A549 (cell line): Measurements from ENCODE around the gene DENND2D. TPM values are rescaled to one million over a fixed set of nuclear protein-coding genes. Genes with fewer than 3 reads are reported as not detected.
A peak's percentile ranks its signal among the peaks of the same experiment; 100 is the strongest.

Experiments
- ATAC-seq, 2 experiments: fragments of 200-7000 bp in 1 of 2; fragments of >200 bp in 1 of 2; cut with Nextera tagmentation in 1 of 2; cut with Tn5 transposase in 1 of 2; 3 replicates each; pipeline versions ENCODE4 v1.8.0 to v1.9.1; 2018 to 2020; ENCODE audit warnings: mild to moderate bottlenecking in 1 of 2, moderate library complexity in 1 of 2
- CTCF ChIA-PET: fragments of 300-600 bp; sonication (Branson Sonifier 250); formaldehyde crosslinking; extraction: SDS; loops from one replicate; lab custom pipeline; 2021; ENCODE audit warnings: antibody characterized with exemption, inconsistent platforms; lab: Yijun Ruan, JAX
- POLR2A ChIA-PET: fragments of 350-600 bp; formaldehyde crosslinking; extraction: SDS; loops from one replicate; lab custom pipeline; 2021; ENCODE audit warnings: antibody characterized with exemption, inconsistent platforms; lab: Yijun Ruan, JAX
- DNase-seq, 2 experiments: peaks; one replicate each; pipeline versions ENCODE4 v3.0.0 to v3.0.0-alpha.2; 2011 to 2016; ENCODE audit warnings: low read depth in 1 of 2, low spot score in 1 of 2
- FAIRE-seq: peaks from 2 replicates; lab custom pipeline; 2011; peaks lifted over from hg19 to GRCh38; lab: Jason Lieb, UNC
- H3K27ac ChIP-seq, 2 experiments: fragments of >200 bp; sonication (Bioruptor Twin); formaldehyde crosslinking; 3 replicates each; pipeline ENCODE4 v1.5.1; 2016 to 2017
- H3K4me1 ChIP-seq: fragments of >200 bp; sonication (Bioruptor Twin); formaldehyde crosslinking; 3 replicates; pipeline ENCODE4 v1.6.1; 2016
- H3K4me2 ChIP-seq: fragments of >200 bp; sonication (Bioruptor Twin); formaldehyde crosslinking; 3 replicates; pipeline ENCODE4 v1.6.1; 2016
- H3K4me3 ChIP-seq: fragments of >200 bp; sonication (Bioruptor Twin); formaldehyde crosslinking; 3 replicates; pipeline ENCODE4 v1.5.1; 2016
- H3K9me3 ChIP-seq: fragments of >200 bp; sonication (Bioruptor Twin); formaldehyde crosslinking; 3 replicates; pipeline ENCODE4 v1.6.1; 2016
- BCL3 ChIP-seq: fragments of >200 bp; sonication (Bioruptor Twin); formaldehyde crosslinking; IDR thresholded peaks from 3 replicates; pipeline ENCODE4 v1.6.1; 2016
- CBX8 ChIP-seq: fragments of 200-600 bp; sonication (generic); IDR thresholded peaks from 2 replicates; pipeline ENCODE4 v1.6.1; 2016
- E2F6 ChIP-seq: IDR thresholded peaks from 2 replicates; pipeline ENCODE4 v1.6.1; 2012; ENCODE audit warnings: low read depth, borderline replicate concordance
- EHMT2 ChIP-seq: fragments of 200-600 bp; sonication (generic); IDR thresholded peaks from 2 replicates; pipeline ENCODE4 v1.6.1; 2016; ENCODE audit warnings: antibody characterized with exemption, low read depth, mild to moderate bottlenecking, moderate library complexity
- FOSL2 ChIP-seq, 2 experiments: fragments of 450-650 bp in 1 of 2; fragments of >200 bp in 1 of 2; sonication (Bioruptor Twin) in 1 of 2; formaldehyde crosslinking; IDR thresholded peaks; 2 replicates each; pipeline versions ENCODE4 v1.5.0 to v1.6.1; 2016 to 2020; ENCODE audit warnings: mild to moderate bottlenecking in 1 of 2, moderate library complexity in 1 of 2
- GATA3 ChIP-seq: IDR thresholded peaks from 2 replicates; pipeline ENCODE4 v1.6.1; 2012; ENCODE audit warnings: borderline replicate concordance
- HOXB5 ChIP-seq: fragments of 250-450 bp; sonication (Bioruptor Pico); IDR thresholded peaks from 2 replicates; pipeline ENCODE4 v1.5.0; 2020; ENCODE audit warnings: mild to moderate bottlenecking, moderate library complexity
- MAX ChIP-seq: IDR thresholded peaks from 2 replicates; pipeline ENCODE4 v1.6.1; 2012
- NPAS2 ChIP-seq: fragments of 250-450 bp; sonication (Bioruptor Pico); IDR thresholded peaks from 2 replicates; pipeline ENCODE4 v1.8.0; 2022; ENCODE audit warnings: mild to moderate bottlenecking, moderate library complexity, borderline replicate concordance
- NR3C1 ChIP-seq: fragments of >200 bp; sonication (Bioruptor Twin); formaldehyde crosslinking; IDR thresholded peaks from 3 replicates; pipeline ENCODE4 v1.6.1; 2017
- POLR2AphosphoS2 ChIP-seq: conservative IDR thresholded peaks from 2 replicates; pipeline ENCODE4 v1.6.1; 2012; ENCODE audit warnings: low read length, improper control_type of control experiment, inconsistent platforms
- RAD21 ChIP-seq, 2 experiments: fragments of >200 bp in 1 of 2; sonication (Bioruptor Twin) in 1 of 2; formaldehyde crosslinking in 1 of 2; IDR thresholded peaks in 1 of 2; conservative IDR thresholded peaks in 1 of 2; 2 replicates in 1 of 2; 3 replicates in 1 of 2; pipeline ENCODE4 v1.6.1; 2012 to 2018; ENCODE audit warnings: inconsistent platforms in 1 of 2
- RARB ChIP-seq: fragments of 250-450 bp; sonication (Bioruptor Pico); IDR thresholded peaks from 2 replicates; pipeline ENCODE4 v1.8.0; 2021; ENCODE audit warnings: mild to moderate bottlenecking, moderate library complexity
- RFX5 ChIP-seq: fragments of 450-650 bp; IDR thresholded peaks from 2 replicates; pipeline ENCODE4 v1.7.1; 2014; ENCODE audit warnings: antibody characterized with exemption, mild to moderate bottlenecking, moderate library complexity
- RNF2 ChIP-seq: fragments of 200-600 bp; sonication (generic); IDR thresholded peaks from 2 replicates; pipeline ENCODE4 v1.6.1; 2016; ENCODE audit warnings: low read depth, mild to moderate bottlenecking, antibody characterized with exemption, moderate library complexity, borderline replicate concordance
- SREBF2 ChIP-seq: fragments of 450-650 bp; IDR thresholded peaks from 2 replicates; pipeline ENCODE4 v1.6.1; 2014; ENCODE audit warnings: mild to moderate bottlenecking, moderate library complexity
- TP53 ChIP-seq: fragments of 250-450 bp; sonication (Bioruptor Pico); IDR thresholded peaks from 2 replicates; pipeline ENCODE4 v1.5.0; 2021; ENCODE audit warnings: mild to moderate bottlenecking, moderate library complexity
- ZC3H11A ChIP-seq: fragments of 450-650 bp; IDR thresholded peaks from 2 replicates; pipeline ENCODE4 v1.6.1; 2014; ENCODE audit warnings: antibody characterized with exemption, mild to moderate bottlenecking
- ZNF302 ChIP-seq: fragments of 250-450 bp; sonication (Bioruptor Pico); IDR thresholded peaks from 2 replicates; pipeline ENCODE4 v1.9.0; 2021; ENCODE audit warnings: inconsistent platforms, mild to moderate bottlenecking, moderate library complexity
- WGBS: methylation state at CpG from one replicate; pipeline ENCODE4 v1.1.6; 2017; ENCODE audit errors: missing lambda C conversion rate; 5-methylcytosine and 5-hydroxymethylcytosine counted together
- polyA plus RNA-seq, 4 experiments: library from polyadenylated mRNA; depleted of rRNA in 3 of 4; stranded (reverse); fragments of >200 nt; fragmentation: RNase III in 1 of 4; extraction: RNeasy Plus Mini Kit Qiagen cat#74134 plus additional on column Dnase treatment in 1 of 4; gene quantifications; 2 replicates in 3 of 4; 3 replicates in 1 of 4; pipeline ENCODE4 v1.2.3, GENCODE V29; 2011 to 2017
- TF ChIP-seq, protein P1 (sequence below): fragments of 150-350 bp; IDR thresholded peaks from 2 replicates; pipeline ENCODE4 v1.6.1; 2014; ENCODE audit warnings: low read depth, mild to moderate bottlenecking, low read length
- TF ChIP-seq, protein P2 (sequence below): IDR thresholded peaks from 2 replicates; pipeline ENCODE4 v1.6.1; 2012
- TF ChIP-seq, protein P3 (sequence below): fragments of >200 bp; sonication (Bioruptor Twin); formaldehyde crosslinking; IDR thresholded peaks from 3 replicates; pipeline ENCODE4 v1.5.1; 2016

DENND2D gene
- polyA plus RNA-seq, 2 of the 4 experiments (the other 2 are of a cell fraction) = 1.7 to 3.4 TPM

- 81% methylated on average over 3 of the region's 3 CpGs for WGBS
- Histone ChIP-seq H3K9me3 (no peaks in the 10 kb centered on the region), H3K27ac (no peak overlapping the region), H3K4me2 (no peak overlapping the region), H3K4me1 (peaks cover 24% of the 10 kb centered on the region), H3K4me3 (no peak overlapping the region)
- TF ChIP-seq EHMT2 = no peak
- no peak for TF ChIP-seq POLR2AphosphoS2
- no peak for TF ChIP-seq NPAS2 (CRISPR knock-in tag)
- no peak for TF ChIP-seq HOXB5 (CRISPR knock-in tag)
- DNase-seq (no peak), FAIRE-seq (no peak), ATAC-seq (no peak)
- CTCF ChIA-PET = interaction anchor here (0.7 to 1.6 kb wide), 2 partner anchors 9 to 168 kb away, joined by 3 to 6 read pairs; no protein-coding TSS in a partner anchor
- POLR2A ChIA-PET = no interaction called here
These were observed 31.7 kb upstream of the DENND2D start for GRCh38 chr1:111232134-111232533.

GRCh38 chr1:111228748-111229126 lies 28.3 kb upstream of the DENND2D start:
- TF ChIP-seq NR3C1 = no peak
- TF ChIP-seq E2F6 = no peak
- TF ChIP-seq EHMT2 = no peak
- TF ChIP-seq, protein P1, sequence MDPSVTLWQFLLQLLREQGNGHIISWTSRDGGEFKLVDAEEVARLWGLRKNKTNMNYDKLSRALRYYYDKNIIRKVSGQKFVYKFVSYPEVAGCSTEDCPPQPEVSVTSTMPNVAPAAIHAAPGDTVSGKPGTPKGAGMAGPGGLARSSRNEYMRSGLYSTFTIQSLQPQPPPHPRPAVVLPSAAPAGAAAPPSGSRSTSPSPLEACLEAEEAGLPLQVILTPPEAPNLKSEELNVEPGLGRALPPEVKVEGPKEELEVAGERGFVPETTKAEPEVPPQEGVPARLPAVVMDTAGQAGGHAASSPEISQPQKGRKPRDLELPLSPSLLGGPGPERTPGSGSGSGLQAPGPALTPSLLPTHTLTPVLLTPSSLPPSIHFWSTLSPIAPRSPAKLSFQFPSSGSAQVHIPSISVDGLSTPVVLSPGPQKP = no peak
- TF ChIP-seq TP53 (CRISPR knock-in tag) = no peak
- no peak for TF ChIP-seq GATA3
- TF ChIP-seq RFX5 = no peak
- no peak for TF ChIP-seq RNF2
- TF ChIP-seq, protein P2, sequence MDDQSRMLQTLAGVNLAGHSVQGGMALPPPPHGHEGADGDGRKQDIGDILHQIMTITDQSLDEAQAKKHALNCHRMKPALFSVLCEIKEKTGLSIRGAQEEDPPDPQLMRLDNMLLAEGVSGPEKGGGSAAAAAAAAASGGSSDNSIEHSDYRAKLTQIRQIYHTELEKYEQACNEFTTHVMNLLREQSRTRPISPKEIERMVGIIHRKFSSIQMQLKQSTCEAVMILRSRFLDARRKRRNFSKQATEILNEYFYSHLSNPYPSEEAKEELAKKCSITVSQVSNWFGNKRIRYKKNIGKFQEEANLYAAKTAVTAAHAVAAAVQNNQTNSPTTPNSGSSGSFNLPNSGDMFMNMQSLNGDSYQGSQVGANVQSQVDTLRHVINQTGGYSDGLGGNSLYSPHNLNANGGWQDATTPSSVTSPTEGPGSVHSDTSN = no peak
- TF ChIP-seq MAX = no peak
- no peak for TF ChIP-seq ZNF302 (CRISPR knock-in tag)
- no peak for TF ChIP-seq RAD21 (conservative IDR thresholded peaks at IDR 0.05 in 1 of 2, IDR thresholded peaks at IDR 0.05 in 1 of 2)
- no peak for TF ChIP-seq FOSL2 (IDR thresholded peaks at IDR 0.05)
- no peak for TF ChIP-seq FOSL2 (CRISPR knock-in tag; IDR thresholded peaks at IDR 0.05)
- TF ChIP-seq RARB (CRISPR knock-in tag) = no peak
- TF ChIP-seq ZC3H11A = no peak
- no peak for TF ChIP-seq SREBF2
- TF ChIP-seq BCL3 = no peak
- TF ChIP-seq HOXB5 (CRISPR knock-in tag) = no peak
- no peak for TF ChIP-seq CBX8
- TF ChIP-seq, protein P3, sequence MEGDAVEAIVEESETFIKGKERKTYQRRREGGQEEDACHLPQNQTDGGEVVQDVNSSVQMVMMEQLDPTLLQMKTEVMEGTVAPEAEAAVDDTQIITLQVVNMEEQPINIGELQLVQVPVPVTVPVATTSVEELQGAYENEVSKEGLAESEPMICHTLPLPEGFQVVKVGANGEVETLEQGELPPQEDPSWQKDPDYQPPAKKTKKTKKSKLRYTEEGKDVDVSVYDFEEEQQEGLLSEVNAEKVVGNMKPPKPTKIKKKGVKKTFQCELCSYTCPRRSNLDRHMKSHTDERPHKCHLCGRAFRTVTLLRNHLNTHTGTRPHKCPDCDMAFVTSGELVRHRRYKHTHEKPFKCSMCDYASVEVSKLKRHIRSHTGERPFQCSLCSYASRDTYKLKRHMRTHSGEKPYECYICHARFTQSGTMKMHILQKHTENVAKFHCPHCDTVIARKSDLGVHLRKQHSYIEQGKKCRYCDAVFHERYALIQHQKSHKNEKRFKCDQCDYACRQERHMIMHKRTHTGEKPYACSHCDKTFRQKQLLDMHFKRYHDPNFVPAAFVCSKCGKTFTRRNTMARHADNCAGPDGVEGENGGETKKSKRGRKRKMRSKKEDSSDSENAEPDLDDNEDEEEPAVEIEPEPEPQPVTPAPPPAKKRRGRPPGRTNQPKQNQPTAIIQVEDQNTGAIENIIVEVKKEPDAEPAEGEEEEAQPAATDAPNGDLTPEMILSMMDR = no peak
- ChIA-PET CTCF (interaction anchor here (13.8 kb wide), 1 partner anchor 169 kb away, joined by 174 read pairs; no protein-coding TSS in a partner anchor), POLR2A (no interaction called here)
- peaks cover 19% of the 10 kb centered on the region for H3K4me1 ChIP-seq
- no peak overlapping the region for H3K4me3 ChIP-seq
- DNase-seq = no peak
- peak overlapping the region; percentile 33 to 69; a peak in 4 of 6 replicates for H3K27ac ChIP-seq
- ATAC-seq = no peak; a peak in 2 of 6 replicates
- no peak for FAIRE-seq
- H3K9me3 ChIP-seq = no peaks in the 10 kb centered on the region
- peak overlapping the region; percentile 62 for H3K4me2 ChIP-seq
- 42% methylated on average over 2 of the region's 2 CpGs for WGBS
